IMR-90 (cell line): ENCODE results near the gene PIP4K2A.

Experiments
- CTCF ChIP-seq: conservative IDR thresholded peaks from 2 replicates; pipeline ENCODE4 v1.5.1; 2012; ENCODE audit warnings: mild to moderate bottlenecking, low read depth, low read length, improper control_type of control experiment
- NFE2L2 ChIP-seq: fragments of 150-350 bp; IDR thresholded peaks from 2 replicates; pipeline ENCODE4 v1.6.1; 2016; ENCODE audit warnings: low read depth, mild to moderate bottlenecking, low read length
- POLR2A ChIP-seq: IDR thresholded peaks from 2 replicates; pipeline ENCODE4 v1.6.1; 2012; ENCODE audit warnings: mild to moderate bottlenecking, low read depth, low read length

- no peak for TF ChIP-seq POLR2A
- no peak for TF ChIP-seq NFE2L2
- no peak for TF ChIP-seq CTCF
Observed at GRCh38 chr10:22611425-22612115, 102.8 kb downstream of the PIP4K2A start.
